Forelimb muscle (tissue), 1 donor: ENCODE data around the gene DNAH10. TPM values are rescaled to one million over a fixed set of nuclear protein-coding genes. Genes with fewer than 3 reads are reported as not detected.

Source experiments
- DNase-seq: peaks from one replicate; pipeline ENCODE4 v3.0.0-alpha.2; 2013; ENCODE audit warnings: low read depth
- polyA plus RNA-seq: library from polyadenylated mRNA; unstranded; fragments of 120-200 nt; gene quantifications from one replicate; pipeline ENCODE4 v1.2.1, GENCODE V29; 2013; ENCODE audit not compliant: insufficient read length

Gene DNAH10
- polyA plus RNA-seq, 1 donor, result 1.6 TPM

DNA sequence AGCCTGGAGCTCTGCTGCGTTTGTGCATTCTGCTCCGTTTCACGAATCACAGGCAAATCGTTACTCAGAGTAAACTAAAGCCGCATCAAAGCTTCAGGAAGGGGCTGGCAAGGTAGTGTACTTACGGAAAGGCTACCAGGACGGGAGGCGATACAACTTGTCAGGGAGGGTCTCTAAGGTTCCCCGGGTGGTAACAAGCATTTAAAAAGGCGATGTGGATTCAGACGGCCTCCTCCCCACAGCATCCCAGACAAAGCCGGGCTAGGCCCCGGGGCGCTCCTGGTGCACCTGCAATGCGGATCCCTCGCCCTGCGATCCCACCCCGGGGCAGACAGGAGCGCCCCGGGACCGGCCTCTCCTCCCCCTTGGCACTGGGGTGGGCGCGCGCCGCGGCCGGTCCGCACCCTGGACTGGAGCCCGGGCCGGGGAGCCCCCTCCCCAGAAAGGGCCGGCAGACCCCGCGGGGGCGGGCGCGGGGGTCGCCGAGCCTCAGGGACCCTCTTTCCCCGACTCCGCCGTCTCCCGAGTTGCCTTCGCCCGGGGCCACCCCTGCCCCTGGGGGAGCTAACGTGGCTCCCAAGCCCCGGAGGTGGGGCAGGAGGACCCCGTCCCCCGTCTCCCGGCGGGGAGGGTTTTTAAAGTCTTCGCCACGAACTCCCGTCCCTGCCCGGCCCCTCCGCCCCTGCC, 209.8 kb downstream of the DNAH10 start:
- no peak for DNase-seq

DNA sequence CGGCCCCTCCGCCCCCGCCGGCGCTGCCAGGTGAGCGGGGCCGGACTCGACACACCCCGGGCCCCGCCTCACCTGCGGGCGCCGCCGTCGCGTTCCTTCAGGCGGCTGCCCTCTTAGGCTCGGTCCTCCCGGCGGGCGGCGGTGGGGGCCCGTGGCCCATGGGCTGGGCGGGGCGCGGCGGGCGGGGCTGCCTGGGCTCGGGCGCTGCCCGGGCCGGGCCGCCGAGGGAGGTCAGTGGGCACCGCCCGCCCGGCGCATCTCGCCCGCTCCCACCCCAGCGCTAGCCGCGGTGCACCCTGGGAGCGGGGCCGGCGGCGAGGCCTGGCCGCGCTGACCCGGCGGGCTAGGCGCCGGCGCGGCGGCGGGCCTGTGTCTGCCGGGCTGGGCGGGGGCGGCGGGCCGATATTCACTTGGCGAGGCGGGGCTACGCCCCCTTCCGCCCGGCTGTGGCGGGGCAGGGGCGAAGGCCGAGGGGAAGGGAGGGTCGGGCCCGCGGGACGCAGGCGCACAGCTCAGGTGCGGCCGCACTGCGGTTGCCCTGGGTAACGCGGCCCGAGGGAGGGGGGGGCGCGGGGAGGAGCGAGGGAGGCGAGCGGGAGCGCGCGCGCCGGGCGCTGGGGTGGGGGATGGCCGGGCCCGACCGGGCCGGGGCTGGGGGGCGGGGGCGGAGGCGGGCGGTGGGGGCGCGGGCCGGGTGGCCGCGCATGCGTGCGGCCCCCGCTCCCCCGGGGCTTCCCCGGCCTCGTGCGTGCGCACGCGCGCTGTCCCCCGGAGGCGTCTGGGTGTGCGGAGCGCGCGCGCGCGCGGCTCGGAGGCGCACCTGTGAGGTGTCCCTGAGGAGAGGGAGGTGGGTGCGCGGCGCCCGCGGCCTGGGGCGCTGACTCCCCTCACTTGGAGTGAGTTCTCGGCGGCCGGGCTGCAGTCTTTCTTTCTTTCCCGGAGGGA, 210.6 kb downstream of the DNAH10 start, which contains the start of the genes CCDC92 and ZNF664:
CCDC92 (minus strand) TSS at position 375 of the 945 bp plus-strand sequence. CDS start 28,526 bp downstream, outside the sequence.
ZNF664 (plus strand) TSS at position 759 of the 945 bp plus-strand sequence. CDS start 38,930 bp downstream, outside the sequence.
- DNase-seq, result peak; percentile 60

DNA sequence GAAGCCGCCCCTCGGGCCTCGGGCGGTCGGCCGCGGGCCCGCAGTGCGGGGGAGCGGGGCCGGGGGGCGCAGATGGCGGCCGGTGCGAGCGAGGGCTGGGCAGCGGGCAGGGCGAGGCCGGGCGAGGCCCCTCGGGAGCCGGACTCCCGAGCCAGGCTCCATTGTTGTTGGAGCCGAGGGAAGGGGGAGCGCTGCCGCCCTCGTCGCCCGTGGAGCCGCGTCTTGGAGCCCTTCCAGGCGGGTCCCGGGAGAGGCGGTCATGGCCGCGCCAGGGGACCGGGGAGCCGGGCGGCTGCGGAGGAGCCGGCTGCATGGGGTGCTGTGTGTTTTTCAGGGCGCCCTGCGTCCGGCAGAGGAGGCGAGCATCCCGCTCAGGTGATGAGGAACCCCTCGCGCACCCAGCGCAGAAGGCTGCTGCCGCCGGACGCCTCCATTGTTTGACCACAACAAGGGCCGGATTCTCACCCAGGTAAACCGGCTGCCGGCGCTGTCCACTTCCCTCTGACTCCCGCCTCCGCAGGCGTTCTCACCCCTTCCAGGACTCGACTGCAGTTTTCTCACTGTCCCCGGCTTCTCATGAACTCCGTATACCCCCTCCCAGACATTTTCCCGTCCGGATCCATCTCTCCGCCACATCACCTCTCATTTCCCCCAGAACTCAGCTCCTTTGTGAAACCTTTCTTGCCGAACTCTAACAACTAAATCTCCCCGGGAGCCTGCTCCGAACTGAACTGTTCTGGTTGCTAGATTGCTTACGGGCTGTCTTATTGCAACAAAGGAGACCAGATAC, 211.6 kb downstream of the DNAH10 start:
- no peak for DNase-seq

DNA sequence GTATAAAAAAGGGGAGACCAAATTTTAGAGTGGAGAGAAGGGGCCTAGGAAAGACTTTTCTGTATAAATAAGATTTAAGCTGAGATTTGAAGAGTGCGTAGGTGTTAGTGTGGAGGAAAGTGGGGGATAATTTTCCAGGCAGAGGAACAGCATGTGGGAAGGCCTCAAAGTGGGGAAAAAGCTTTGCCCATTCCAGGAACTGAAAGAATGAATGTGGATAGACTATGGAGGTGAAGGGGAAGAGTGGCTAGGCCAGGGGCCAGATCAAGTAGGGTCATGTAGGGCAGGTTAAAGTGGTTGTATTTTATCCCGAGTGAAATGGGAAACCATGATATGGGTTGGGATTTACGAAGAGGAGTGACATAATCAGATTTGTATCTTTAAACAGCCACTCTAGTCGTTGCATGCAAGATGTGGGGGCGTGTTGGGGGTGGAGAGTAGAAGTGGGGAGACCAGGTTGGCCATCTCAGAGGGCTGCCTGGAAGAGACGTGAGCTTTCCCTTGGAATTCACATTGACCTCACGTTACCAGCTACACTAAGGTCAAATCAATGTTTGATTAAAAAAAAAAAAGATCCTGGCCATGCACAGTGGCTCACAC, 214.2 kb downstream of the DNAH10 start:
- DNase-seq, result no peak

DNA sequence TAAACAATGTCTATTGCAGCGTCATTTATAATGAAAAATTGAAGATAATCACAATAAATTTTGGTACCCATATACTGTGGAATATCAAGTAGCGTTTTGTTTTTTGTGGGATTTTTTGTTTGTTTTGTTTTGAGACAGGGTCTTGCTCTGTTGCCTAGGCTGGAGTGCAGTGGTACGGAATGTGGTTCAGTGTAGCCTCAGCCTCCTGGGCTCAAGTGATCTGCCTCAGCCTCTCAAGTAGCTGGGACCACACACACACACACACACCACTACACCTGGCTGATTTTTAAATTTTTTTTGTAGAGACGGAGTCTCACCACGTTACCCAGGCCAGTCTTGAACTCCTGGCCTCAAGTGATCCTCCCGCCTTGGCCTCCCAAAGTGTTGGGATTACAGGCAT, 217.5 kb downstream of the DNAH10 start:
- no peak for DNase-seq

DNA sequence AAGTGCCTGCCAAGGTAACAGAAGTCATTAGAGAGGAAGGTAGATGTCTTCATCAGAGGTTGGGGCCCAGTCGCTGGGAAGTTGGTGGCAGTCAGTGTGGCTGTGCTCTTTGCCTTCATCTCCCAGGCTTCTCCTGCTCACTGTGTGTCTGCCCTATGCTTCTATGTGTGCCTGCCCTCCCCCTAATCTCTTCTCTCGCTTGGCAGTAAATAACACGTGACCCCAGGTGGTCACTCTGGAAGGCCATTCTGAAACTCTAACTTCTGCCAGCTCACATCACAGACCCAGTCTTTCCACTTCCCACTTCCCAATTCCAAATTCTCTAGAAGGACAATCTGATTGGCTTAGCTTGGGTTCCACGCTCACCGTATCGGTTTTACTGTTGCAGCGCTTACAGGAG, 220.2 kb downstream of the DNAH10 start:
- no peak for DNase-seq

DNA sequence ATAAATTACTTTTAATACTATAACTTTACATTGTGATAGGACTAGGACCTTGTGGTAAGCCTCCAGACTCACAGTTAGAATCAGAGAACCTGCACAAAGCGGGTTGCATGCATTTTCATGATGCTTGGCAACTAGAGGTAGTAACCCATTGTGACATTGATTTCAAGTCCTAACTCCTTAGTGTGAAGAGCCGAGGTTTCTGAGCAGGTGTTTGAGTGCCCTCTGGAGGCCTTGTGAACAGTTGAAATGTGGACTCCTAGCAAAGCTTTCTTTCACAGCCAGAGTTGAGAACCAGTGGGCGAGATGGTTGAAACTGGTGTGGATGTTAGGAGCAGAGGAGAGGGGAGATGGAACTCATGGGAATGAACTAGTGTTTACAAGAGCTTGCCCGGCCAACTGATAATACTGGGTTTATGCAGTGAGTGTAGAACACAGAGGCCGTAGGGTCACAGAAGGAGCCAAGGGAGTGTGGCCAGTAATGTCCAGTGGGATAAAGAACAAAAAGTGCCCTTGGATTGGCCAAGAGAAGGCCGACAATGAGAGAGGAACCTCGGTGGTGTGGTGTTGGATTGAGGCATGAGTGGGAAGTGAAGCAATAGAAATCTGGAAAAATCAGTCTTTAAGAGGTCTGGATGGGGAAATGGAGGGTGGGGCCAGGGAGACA, 221.9 kb downstream of the DNAH10 start:
- no peak for DNase-seq

DNA sequence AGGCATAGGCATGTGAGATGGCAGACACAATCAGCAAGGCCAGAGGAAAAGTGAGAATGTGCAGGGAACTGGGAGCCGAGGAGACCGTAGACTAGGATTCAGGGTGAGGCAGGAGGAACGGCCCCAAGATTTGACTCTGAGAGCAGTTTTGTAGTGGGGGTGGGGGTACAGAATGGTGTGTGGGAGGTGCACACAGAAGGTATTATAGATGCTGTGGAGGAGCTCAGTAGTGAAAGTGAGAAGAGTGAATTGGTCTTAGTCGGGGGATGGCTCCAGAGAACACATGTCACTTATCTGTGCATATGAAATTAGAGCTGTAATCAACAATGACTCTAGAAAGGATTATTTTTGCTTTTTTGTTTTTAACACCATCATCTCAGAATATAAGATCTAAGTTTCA, 222.8 kb downstream of the DNAH10 start:
- DNase-seq, result no peak

Other genes starting within 250 kb of the DNAH10 start
- gene RILPL1, start 228.6 kb upstream of the DNAH10 start, polyA plus RNA-seq, result 33.8 TPM
- 144 TPM for gene TMED2, start 177.7 kb upstream of the DNAH10 start, polyA plus RNA-seq
- gene DDX55, start 160.2 kb upstream of the DNAH10 start, polyA plus RNA-seq, result 18.7 TPM
- 42.7 TPM for gene EIF2B1, start 128.6 kb upstream of the DNAH10 start, polyA plus RNA-seq
- gene GTF2H3, start 128.5 kb upstream of the DNAH10 start, polyA plus RNA-seq, result 26.8 TPM
- gene TCTN2, start 91.2 kb upstream of the DNAH10 start, polyA plus RNA-seq, result 6.2 TPM
- 13.8 TPM for gene ATP6V0A2, start 49.9 kb upstream of the DNAH10 start, polyA plus RNA-seq
- 30.0 TPM for gene CCDC92, start 210.5 kb downstream of the DNAH10 start, polyA plus RNA-seq
- 41.0 TPM for gene ZNF664, start 210.9 kb downstream of the DNAH10 start, polyA plus RNA-seq